Kidney (tissue), 14 donors: Measurements from ENCODE around the gene TMEM167A. TPM values are rescaled to one million over a fixed set of nuclear protein-coding genes. Genes with fewer than 3 reads are reported as not detected.
A peak's percentile ranks its signal among the peaks of the same experiment; 100 is the strongest.

Experiments
- DNase-seq, 5 donors: peaks; one replicate each; pipeline ENCODE4 v3.0.0-alpha.2; 2013 to 2020
- FAIRE-seq: peaks from 2 replicates; lab custom pipeline; 2012; peaks lifted over from hg19 to GRCh38; lab: Jason Lieb, UNC
- H3K27ac ChIP-seq, 2 donors: one replicate each; pipeline ENCODE4 v1.7.0; 2013; ENCODE audit warnings: low read depth in 2 of 2, low read length in 2 of 2, inconsistent platforms in 1 of 2
- H3K27me3 ChIP-seq: one replicate; pipeline ENCODE4 v1.7.1; 2013; ENCODE audit warnings: low read length, inconsistent platforms; ENCODE audit not compliant: control insufficient read depth, insufficient read depth
- H3K36me3 ChIP-seq, 3 donors: one replicate each; pipeline versions ENCODE4 v1.7.0 to v1.7.1; 2013; ENCODE audit warnings: low read length in 3 of 3, control low read depth in 1 of 3, inconsistent platforms in 1 of 3; ENCODE audit not compliant: insufficient read depth in 3 of 3, control insufficient read depth in 2 of 3
- H3K4me1 ChIP-seq, 3 donors: one replicate each; pipeline versions ENCODE4 v1.7.0 to v1.7.1; 2013; ENCODE audit warnings: low read length in 3 of 3, inconsistent platforms in 1 of 3, low read depth in 1 of 3; ENCODE audit not compliant: control insufficient read depth in 2 of 3, insufficient read depth in 2 of 3
- H3K4me3 ChIP-seq, 3 donors: one replicate each; pipeline versions ENCODE4 v1.7.0 to v1.8.1; 2013; ENCODE audit warnings: low read length in 3 of 3, control low read depth in 1 of 3, inconsistent platforms in 1 of 3
- H3K9ac ChIP-seq, 3 donors: one replicate each; pipeline versions ENCODE4 v1.7.0 to v1.7.1; 2013; ENCODE audit warnings: low read length in 3 of 3, control low read depth in 1 of 3, inconsistent platforms in 1 of 3
- H3K9me3 ChIP-seq, 3 donors: one replicate each; pipeline versions ENCODE4 v1.7.0 to v1.7.1; 2013; ENCODE audit warnings: low read length in 3 of 3, control low read depth in 1 of 3, inconsistent platforms in 1 of 3; ENCODE audit not compliant: control insufficient read depth in 2 of 3, insufficient read depth in 1 of 3
- CTCF ChIP-seq: IDR thresholded peaks from 3 replicates; pipeline ENCODE4 v1.5.1; 2012; ENCODE audit warnings: mild to moderate bottlenecking, moderate library complexity, borderline replicate concordance; ENCODE audit not compliant: insufficient read depth; ENCODE audit errors: extremely low read depth
- intact Hi-C: fragments of 100-400 bp; cut with DNase I; formaldehyde crosslinking; loops from one replicate; pipeline ENCODE4 v1.11.1; 2022
- polyA plus RNA-seq: library from polyadenylated mRNA; stranded (reverse); fragments of 350-450 nt; fragmentation: Illumina TruSeq; extraction: RNeasy Lipid Tissue Mini Kit (QIAGEN cat#74804); gene quantifications from one replicate; pipeline ENCODE4 v1.2.3, GENCODE V29; 2014; ENCODE audit warnings: low read depth, low replicate concordance; ENCODE audit not compliant: insufficient read depth
- total RNA-seq: library from RNA; stranded (reverse); fragmentation: NEBNext Ultra II Directional; extraction: Animal tissue kit (Norgen Biotek cat#: 25700); gene quantifications from one replicate; pipeline ENCODE4 v1.2.1, GENCODE V29; 2021
- donor health status: control.
- donor health status: control.
- donor health status: control.
- donor health status: control.
- donor health status: control.
- donor health status: DM: yes; HTN: yes; CAD: no.
- donor health status: Normal renal cell carcinoma (clear cell type).

TMEM167A gene
- total and polyA plus RNA-seq, 2 donors from 2014 or later, result 55.3 to 82.0 TPM

- Histone ChIP-seq H3K27me3 (no peaks in the 10 kb centered on the region), H3K9me3 (no peaks in the 10 kb centered on the region), H3K36me3 (no peaks in the 10 kb centered on the region), H3K4me3 (no peak overlapping the region), H3K27ac (no peak overlapping the region), H3K4me1 (no peaks in the 10 kb centered on the region), H3K9ac (no peak overlapping the region)
- no peak for FAIRE-seq
- DNase-seq, result peak in 2 of 5 donors; percentile 38 to 73
- no peak for TF ChIP-seq CTCF
- intact Hi-C loops, result no loop called here
These were observed 27.8 kb downstream of the TMEM167A start for GRCh38 chr5:83049370-83049885.

GRCh38 chr5:83048811-83049210 lies 28.4 kb downstream of the TMEM167A start:
- H3K4me1 ChIP-seq, result no peaks in the 10 kb centered on the region
- H3K36me3 ChIP-seq, result no peaks in the 10 kb centered on the region
- FAIRE-seq (no peak), DNase-seq (no peak)
- H3K9ac ChIP-seq, result no peak overlapping the region
- no peaks in the 10 kb centered on the region for H3K9me3 ChIP-seq
- H3K27me3 ChIP-seq, result no peaks in the 10 kb centered on the region
- no peak overlapping the region for H3K27ac ChIP-seq
- no peak for TF ChIP-seq CTCF
- intact Hi-C loops, result no loop called here
- H3K4me3 ChIP-seq, result no peak overlapping the region

- no peaks in the 10 kb centered on the region for H3K4me1 ChIP-seq
- DNase-seq, result no peak
- FAIRE-seq, result no peak
These were observed 28.9 kb downstream of the TMEM167A start for GRCh38 chr5:83048277-83048676.

More at GRCh38 chr5:83048277-83048676, 28.9 kb downstream of the TMEM167A start:
- no peak overlapping the region for H3K4me3 ChIP-seq
- no peak overlapping the region for H3K9ac ChIP-seq
- no peaks in the 10 kb centered on the region for H3K36me3 ChIP-seq
- intact Hi-C loops, result no loop called here
- H3K9me3 ChIP-seq, result no peaks in the 10 kb centered on the region
- H3K27ac ChIP-seq, result no peak overlapping the region
- H3K27me3 ChIP-seq, result no peaks in the 10 kb centered on the region
- TF ChIP-seq CTCF, result no peak
